BE2C (cell line): ENCODE data around the gene TMEM178B.
"Not testable (repeated sequence)": the region's sequence is repeated elsewhere in the genome, so short reads cannot be mapped to it uniquely, and the experiment has no call there.

Source experiments
- DNase-seq: peaks from one replicate; pipeline ENCODE4 v3.0.0-alpha.2; 2020
- H3K27me3 ChIP-seq: fragments of 250-450 bp; sonication (Bioruptor Pico); 2 replicates; pipeline ENCODE4 v1.5.1; 2020; ENCODE audit warnings: mild to moderate bottlenecking
- H3K36me3 ChIP-seq: fragments of 250-450 bp; sonication (Bioruptor Pico); 2 replicates; pipeline ENCODE4 v1.5.1; 2020; ENCODE audit warnings: mild to moderate bottlenecking
- H3K4me1 ChIP-seq: fragments of 250-450 bp; sonication (Bioruptor Pico); 2 replicates; pipeline ENCODE4 v1.5.1; 2020
- H3K4me3 ChIP-seq: 2 replicates; pipeline ENCODE4 v1.5.1; 2011; ENCODE audit warnings: low read depth, low read length
- H3K9me3 ChIP-seq: fragments of 250-450 bp; sonication (Bioruptor Pico); 2 replicates; pipeline ENCODE4 v1.5.1; 2020
- CTCF ChIP-seq: IDR thresholded peaks from 2 replicates; pipeline ENCODE4 v1.5.1; 2012; ENCODE audit warnings: mild to moderate bottlenecking, low read depth, low read length

TMEM178B gene

GRCh38 chr7:141184532-141185190 is 110.8 kb downstream of the TMEM178B start:
- H3K36me3 ChIP-seq: no peaks in the 10 kb centered on the region
- no peaks in the 10 kb centered on the region for H3K4me1 ChIP-seq
- DNase-seq: no peak
- H3K9me3 ChIP-seq: no peaks in the 10 kb centered on the region
- H3K4me3 ChIP-seq: no peak overlapping the region
- no peaks in the 10 kb centered on the region for H3K27me3 ChIP-seq
- TF ChIP-seq CTCF: no peak

- TF ChIP-seq CTCF: no peak
- no peak for DNase-seq
- Histone ChIP-seq H3K27me3 (no peaks in the 10 kb centered on the region), H3K36me3 (no peaks in the 10 kb centered on the region), H3K9me3 (no peaks in the 10 kb centered on the region), H3K4me3 (no peak overlapping the region), H3K4me1 (no peaks in the 10 kb centered on the region)
These were observed 111.6 kb downstream of the TMEM178B start for GRCh38 chr7:141185369-141185967.

GRCh38 chr7:141189231-141189630 is 115.4 kb downstream of the TMEM178B start:
- Histone ChIP-seq H3K4me1 (peaks cover 17% of the 10 kb centered on the region), H3K9me3 (no peaks in the 10 kb centered on the region), H3K27me3 (no peaks in the 10 kb centered on the region), H3K4me3 (no peak overlapping the region), H3K36me3 (no peaks in the 10 kb centered on the region)
- TF ChIP-seq CTCF: no peak
- no peak for DNase-seq

- peaks cover 17% of the 10 kb centered on the region for H3K4me1 ChIP-seq
- H3K4me3 ChIP-seq: no peak overlapping the region
- no peaks in the 10 kb centered on the region for H3K36me3 ChIP-seq
- DNase-seq: no peak
- no peak for TF ChIP-seq CTCF
- H3K27me3 ChIP-seq: no peaks in the 10 kb centered on the region
- H3K9me3 ChIP-seq: no peaks in the 10 kb centered on the region
These were observed 116.6 kb downstream of the TMEM178B start for GRCh38 chr7:141190495-141190894.

GRCh38 chr7:141191277-141191676 is 117.4 kb downstream of the TMEM178B start:
- H3K4me1 ChIP-seq: peaks cover 17% of the 10 kb centered on the region
- H3K27me3 ChIP-seq: no peaks in the 10 kb centered on the region
- TF ChIP-seq CTCF: no peak
- no peaks in the 10 kb centered on the region for H3K36me3 ChIP-seq
- no peaks in the 10 kb centered on the region for H3K9me3 ChIP-seq
- no peak for DNase-seq
- no peak overlapping the region for H3K4me3 ChIP-seq

- Histone ChIP-seq H3K4me3 (no peak overlapping the region), H3K27me3 (no peaks in the 10 kb centered on the region), H3K4me1 (peaks cover 22% of the 10 kb centered on the region), H3K36me3 (no peaks in the 10 kb centered on the region), H3K9me3 (no peaks in the 10 kb centered on the region)
- TF ChIP-seq CTCF: no peak
- peak; percentile 80 for DNase-seq
These were observed 119.2 kb downstream of the TMEM178B start for GRCh38 chr7:141193066-141193465.

GRCh38 chr7:141195722-141196121 is 121.9 kb downstream of the TMEM178B start:
- H3K4me3 ChIP-seq, H3K36me3 ChIP-seq, DNase-seq, H3K9me3 ChIP-seq, H3K27me3 ChIP-seq: not testable (repeated sequence)
- peaks cover 33% of the 10 kb centered on the region for H3K4me1 ChIP-seq
